MCF 10A (cell line): ENCODE data around the gene CES1. TPM values are rescaled to one million over a fixed set of nuclear protein-coding genes. Genes with fewer than 3 reads are reported as not detected.
"Not testable (repeated sequence)": the region's sequence is repeated elsewhere in the genome, so short reads cannot be mapped to it uniquely, and the experiment has no call there.

Source experiments
- BruUV-seq: library from RNA; stranded (reverse); fragments of 400-500 nt; replicated peaks from 2 replicates; lab custom pipeline; 2021; lab: Mats Ljungman, UMichigan
- CTCF ChIA-PET: fragments of 300-600 bp; sonication (Branson Sonifier 250); formaldehyde crosslinking; extraction: SDS; loops from one replicate; lab custom pipeline; 2021; ENCODE audit warnings: antibody characterized with exemption, inconsistent platforms; lab: Yijun Ruan, JAX
- POLR2A ChIA-PET: fragments of 300-600, 350-650 bp; sonication (Branson Sonifier 250); formaldehyde crosslinking; extraction: SDS; loops from one replicate; lab custom pipeline; 2020; ENCODE audit warnings: antibody characterized with exemption, inconsistent platforms; lab: Yijun Ruan, JAX
- DNase-seq: peaks from one replicate; pipeline ENCODE4 v3.0.0-alpha.2; 2018; ENCODE audit not compliant: unreplicated experiment
- H3K27ac Mint-ChIP-seq: one replicate; pipeline ENCODE4 v1.8.0; 2022; ENCODE audit warnings: mild to moderate bottlenecking, low read depth, mixed read lengths; ENCODE audit not compliant: unreplicated experiment
- H3K27me3 Mint-ChIP-seq: one replicate; pipeline ENCODE4 v1.8.0; 2022; ENCODE audit warnings: mixed read lengths; ENCODE audit not compliant: insufficient read depth, unreplicated experiment
- H3K36me3 Mint-ChIP-seq: one replicate; pipeline ENCODE4 v1.8.0; 2022; ENCODE audit warnings: mild to moderate bottlenecking, moderate library complexity, mixed read lengths; ENCODE audit not compliant: insufficient read depth, unreplicated experiment
- H3K4me1 Mint-ChIP-seq: one replicate; pipeline ENCODE4 v1.8.0; 2022; ENCODE audit warnings: mixed read lengths; ENCODE audit not compliant: insufficient read depth, unreplicated experiment
- H3K4me3 Mint-ChIP-seq: one replicate; pipeline ENCODE4 v1.8.0; 2022; ENCODE audit warnings: mild to moderate bottlenecking, moderate library complexity, mixed read lengths; ENCODE audit not compliant: unreplicated experiment
- H3K9me3 Mint-ChIP-seq: one replicate; pipeline ENCODE4 v1.8.0; 2022; ENCODE audit warnings: mixed read lengths; ENCODE audit not compliant: unreplicated experiment
- CTCF ChIP-seq: fragments of 200-600 bp; IDR thresholded peaks from one replicate; pipeline ENCODE4 v1.8.0; 2022; ENCODE audit warnings: antibody characterized with exemption, mild to moderate bottlenecking; ENCODE audit not compliant: unreplicated experiment
- intact Hi-C: fragments of 100-400 bp; cut with micrococcal nuclease; formaldehyde crosslinking; loops from 2 replicates; pipeline ENCODE4 v1.14.1; 2022
- total RNA-seq: library from RNA; stranded (reverse); gene quantifications from 2 replicates; pipeline ENCODE4 v1.2.3, GENCODE V29; 2022

The CES1 gene
- total RNA-seq, 1 experiment from 2014 or later = not detected

GRCh38 chr16:55834049-55834448 lies 1.2 kb upstream of the CES1 start:
- no peak overlapping the region for H3K27ac Mint-ChIP-seq
- H3K4me1 Mint-ChIP-seq = peaks cover 15% of the 10 kb centered on the region
- no peaks in the 10 kb centered on the region for H3K36me3 Mint-ChIP-seq
- TF ChIP-seq CTCF = no peak
- no TSS peak for BruUV-seq
- DNase-seq = no peak
- H3K27me3 Mint-ChIP-seq = peaks cover 14% of the 10 kb centered on the region
- intact Hi-C loops = no loop called here
- H3K9me3 Mint-ChIP-seq = no peaks in the 10 kb centered on the region
- CTCF ChIA-PET = interaction anchor here (0.6 to 1.5 kb wide), 3 partner anchors 123 to 555 kb away, joined by 3 to 5 read pairs (median 3); no protein-coding TSS in a partner anchor
- H3K4me3 Mint-ChIP-seq = no peak overlapping the region
- POLR2A ChIA-PET = no interaction called here

GRCh38 chr16:55832425-55832772 lies 497 bp downstream of the CES1 start:
- no TSS peak for BruUV-seq
- no peak overlapping the region for H3K27ac Mint-ChIP-seq
- H3K9me3 Mint-ChIP-seq = no peaks in the 10 kb centered on the region
- TF ChIP-seq CTCF = no peak
- intact Hi-C loops = no loop called here
- ChIA-PET POLR2A (no interaction called here), CTCF (interaction anchor here (1.5 kb wide), 1 partner anchor 368 kb away, joined by 5 read pairs; no protein-coding TSS in a partner anchor)
- peaks cover 15% of the 10 kb centered on the region for H3K4me1 Mint-ChIP-seq
- H3K4me3 Mint-ChIP-seq = no peak overlapping the region
- DNase-seq = no peak
- H3K27me3 Mint-ChIP-seq = peaks cover 14% of the 10 kb centered on the region
- H3K36me3 Mint-ChIP-seq = no peaks in the 10 kb centered on the region

- ChIA-PET POLR2A (no interaction called here), CTCF (interaction anchor here (1.4 kb wide), 1 partner anchor 10 kb away, joined by 4 read pairs; no protein-coding TSS in a partner anchor)
- TF ChIP-seq CTCF = no peak
- DNase-seq = no peak
- no peak overlapping the region for H3K27ac Mint-ChIP-seq
- H3K36me3 Mint-ChIP-seq = no peaks in the 10 kb centered on the region
- intact Hi-C loops = no loop called here
- peaks cover 11% of the 10 kb centered on the region for H3K4me1 Mint-ChIP-seq
- no TSS peak for BruUV-seq
- H3K27me3 Mint-ChIP-seq = peaks cover 14% of the 10 kb centered on the region
- no peaks in the 10 kb centered on the region for H3K9me3 Mint-ChIP-seq
- H3K4me3 Mint-ChIP-seq = no peak overlapping the region
Measured at GRCh38 chr16:55830658-55831294, 2.1 kb downstream of the CES1 start.

- H3K9me3 Mint-ChIP-seq, POLR2A ChIA-PET, H3K27ac Mint-ChIP-seq, intact Hi-C loops, H3K36me3 Mint-ChIP-seq, DNase-seq, H3K4me3 Mint-ChIP-seq, BruUV-seq: not testable (repeated sequence)
- CTCF ChIA-PET = interaction anchor here (0.6 to 1.4 kb wide), 2 partner anchors 11 to 523 kb away, joined by 4 read pairs; no protein-coding TSS in a partner anchor
- peaks cover 14% of the 10 kb centered on the region for H3K4me1 Mint-ChIP-seq
- H3K27me3 Mint-ChIP-seq = peaks cover 14% of the 10 kb centered on the region
Measured at GRCh38 chr16:55829232-55829631, 3.7 kb downstream of the CES1 start.
